Neuronal stem cell (in vitro differentiated cells): Measurements from ENCODE around the gene INAVA.

Experiments
- DNase-seq: peaks from one replicate; pipeline ENCODE4 v3.0.0-alpha.2; 2013; ENCODE audit warnings: low spot score
- H2AFZ ChIP-seq: one replicate; pipeline ENCODE4 v1.6.1; 2013; ENCODE audit warnings: mild to moderate bottlenecking, low read length, inconsistent platforms
- H2AK5ac ChIP-seq: 2 replicates; pipeline ENCODE4 v1.6.1; 2013; ENCODE audit warnings: low read depth, mild to moderate bottlenecking, inconsistent platforms, low read length, moderate library complexity, mixed read lengths
- H2BK120ac ChIP-seq: 2 replicates; pipeline ENCODE4 v1.6.1; 2013; ENCODE audit warnings: low read depth, mild to moderate bottlenecking, inconsistent platforms, low read length, moderate library complexity, mixed read lengths
- H2BK12ac ChIP-seq: one replicate; pipeline ENCODE4 v1.6.1; 2013; ENCODE audit warnings: low read length, inconsistent platforms
- H2BK15ac ChIP-seq: 2 replicates; pipeline ENCODE4 v1.6.1; 2013; ENCODE audit warnings: mild to moderate bottlenecking, low read length, inconsistent platforms, mixed read lengths
- H2BK5ac ChIP-seq: one replicate; pipeline ENCODE4 v1.6.1; 2013; ENCODE audit warnings: inconsistent platforms, mild to moderate bottlenecking, low read length, moderate library complexity
- H3K14ac ChIP-seq: one replicate; pipeline ENCODE4 v1.6.1; 2013; ENCODE audit warnings: low read length, inconsistent platforms
- H3K18ac ChIP-seq: 2 replicates; pipeline ENCODE4 v1.6.1; 2013; ENCODE audit warnings: low read length, inconsistent platforms
- H3K23ac ChIP-seq: 2 replicates; pipeline ENCODE4 v1.6.1; 2013; ENCODE audit warnings: low read depth, mild to moderate bottlenecking, mixed read lengths, low read length, inconsistent platforms; ENCODE audit not compliant: poor library complexity
- H3K27ac ChIP-seq: replicated peaks from 3 replicates; pipeline ENCODE4 v1.5.1; 2013; ENCODE audit warnings: low read length, inconsistent platforms
- H3K27me3 ChIP-seq, 3 experiments: 2 replicates each; pipeline ENCODE4 v1.6.1; 2013; ENCODE audit warnings: low read length in 3 of 3, mild to moderate bottlenecking in 2 of 3, inconsistent platforms in 1 of 3, low read depth in 1 of 3, mixed read lengths in 1 of 3, moderate library complexity in 1 of 3; ENCODE audit not compliant: control insufficient read depth in 3 of 3, insufficient read depth in 3 of 3
- H3K36me3 ChIP-seq, 2 donors: replicated peaks in 1 of 2; 2 replicates each; pipeline ENCODE4 v1.6.1; 2013; ENCODE audit warnings: low read length in 2 of 2; ENCODE audit not compliant: control insufficient read depth in 2 of 2, insufficient read depth in 2 of 2
- H3K4ac ChIP-seq: 2 replicates; pipeline ENCODE4 v1.6.1; 2013; ENCODE audit warnings: inconsistent platforms, mild to moderate bottlenecking, low read length, moderate library complexity
- H3K4me1 ChIP-seq, 2 donors: 1 replicate in 1 of 2; 2 replicates in 1 of 2; pipeline ENCODE4 v1.6.1; 2013; ENCODE audit warnings: low read length in 2 of 2, low read depth in 1 of 2; ENCODE audit not compliant: control insufficient read depth in 2 of 2, insufficient read depth in 1 of 2
- H3K4me2 ChIP-seq: one replicate; pipeline ENCODE4 v1.6.1; 2013; ENCODE audit warnings: mild to moderate bottlenecking, low read length, inconsistent platforms; ENCODE audit not compliant: insufficient read depth, poor library complexity, severe bottlenecking
- H3K4me3 ChIP-seq, 2 donors: 2 replicates each; pipeline ENCODE4 v1.5.1; 2013; ENCODE audit warnings: low read length in 2 of 2, mild to moderate bottlenecking in 2 of 2, inconsistent platforms in 1 of 2, moderate library complexity in 1 of 2
- H3K79me1 ChIP-seq: one replicate; pipeline ENCODE4 v1.6.1; 2013; ENCODE audit warnings: low read depth, mild to moderate bottlenecking, inconsistent platforms, low read length, moderate library complexity
- H3K9ac ChIP-seq: one replicate; pipeline ENCODE4 v1.6.1; 2013; ENCODE audit warnings: mild to moderate bottlenecking, low read depth, low read length, inconsistent platforms; ENCODE audit not compliant: poor library complexity
- H3K9me3 ChIP-seq, 2 donors: replicated peaks in 1 of 2; 2 replicates each; pipeline versions ENCODE3 to v1.6.1; 2013; ENCODE audit warnings: low read length in 2 of 2, mild to moderate bottlenecking in 2 of 2, inconsistent platforms in 1 of 2, low read depth in 1 of 2, mixed read lengths in 1 of 2, moderate library complexity in 1 of 2; ENCODE audit not compliant: control insufficient read depth in 2 of 2, insufficient read depth in 1 of 2
- H4K8ac ChIP-seq: one replicate; pipeline ENCODE4 v1.6.1; 2013; ENCODE audit warnings: low read depth, mild to moderate bottlenecking, inconsistent platforms, low read length, moderate library complexity
- H4K91ac ChIP-seq: one replicate; pipeline ENCODE4 v1.6.1; 2013; ENCODE audit warnings: low read length, low read depth, mild to moderate bottlenecking, inconsistent platforms; ENCODE audit not compliant: poor library complexity
- WGBS, 2 donors: extraction: QIAGEN DNeasy Blood & Tissue Kit; methylation state at CpG; one replicate each; pipeline ENCODE4 v1.1.7; 2013; ENCODE audit warnings: missing lambda C conversion rate in 2 of 2, mixed read lengths in 1 of 2; ENCODE audit not compliant: insufficient read length in 2 of 2, insufficient replicate concordance in 1 of 2; ENCODE audit errors: extremely low coverage in 2 of 2; 5-methylcytosine and 5-hydroxymethylcytosine counted together

The INAVA gene

GRCh38 chr1:200954434-200954833, 59.7 kb downstream of the INAVA start:
- Histone ChIP-seq H3K4me2 (no peak overlapping the region), H4K8ac (no peak overlapping the region), H3K4me3 (no peak overlapping the region), H3K79me1 (no peaks in the 10 kb centered on the region), H3K4me1 (peaks cover 3% of the 10 kb centered on the region in 2 donors), H3K9me3 (no peaks in the 10 kb centered on the region), H3K23ac (no peak overlapping the region), H2BK12ac (no peak overlapping the region), H2BK5ac (no peak overlapping the region), H4K91ac (no peak overlapping the region), H3K36me3 (no peaks in the 10 kb centered on the region), H3K27ac (no peak overlapping the region), H2AFZ (no peak overlapping the region), H2AK5ac (no peak overlapping the region), H3K14ac (no peak overlapping the region), H3K18ac (no peak overlapping the region), H3K27me3 (no peaks in the 10 kb centered on the region), H2BK15ac (no peak overlapping the region), H3K9ac (no peak overlapping the region), H3K4ac (no peak overlapping the region), H2BK120ac (no peak overlapping the region)
- WGBS, 2 donors = no CpG with 5 or more reads among the region's 3 CpGs
- DNase-seq = no peak

GRCh38 chr1:200958597-200958996, 63.9 kb downstream of the INAVA start:
- Histone ChIP-seq H3K27me3 (no peaks in the 10 kb centered on the region), H2AK5ac (no peak overlapping the region), H2BK120ac (no peak overlapping the region), H2BK5ac (no peak overlapping the region), H2BK15ac (no peak overlapping the region), H3K4me1 (peaks cover 9 to 12% of the 10 kb centered on the region in 2 donors), H3K4me3 (no peak overlapping the region), H4K91ac (no peak overlapping the region), H2BK12ac (no peak overlapping the region), H3K9ac (no peak overlapping the region), H3K27ac (no peak overlapping the region), H2AFZ (no peak overlapping the region), H4K8ac (no peak overlapping the region), H3K14ac (no peak overlapping the region), H3K23ac (no peak overlapping the region), H3K79me1 (no peaks in the 10 kb centered on the region), H3K18ac (no peak overlapping the region), H3K4ac (no peak overlapping the region), H3K9me3 (no peaks in the 10 kb centered on the region), H3K4me2 (no peak overlapping the region), H3K36me3 (no peaks in the 10 kb centered on the region)
- no peak for DNase-seq
- no CpG with 5 or more reads among the region's 11 CpGs for WGBS, 2 donors

- Histone ChIP-seq H4K91ac (no peak overlapping the region), H3K9me3 (no peaks in the 10 kb centered on the region), H2BK120ac (no peak overlapping the region), H3K23ac (no peak overlapping the region), H3K14ac (no peak overlapping the region), H3K4me2 (no peak overlapping the region), H3K27me3 (no peaks in the 10 kb centered on the region), H2AFZ (peak overlapping the region; percentile 86), H3K36me3 (no peaks in the 10 kb centered on the region), H3K4me3 (no peak overlapping the region), H2BK15ac (no peak overlapping the region), H3K79me1 (no peaks in the 10 kb centered on the region), H4K8ac (no peak overlapping the region), H3K27ac (peak overlapping the region; percentile 50), H2AK5ac (no peak overlapping the region), H3K9ac (no peak overlapping the region), H3K4me1 (peaks cover 10 to 12% of the 10 kb centered on the region in 2 donors), H3K4ac (no peak overlapping the region), H2BK5ac (no peak overlapping the region), H2BK12ac (no peak overlapping the region), H3K18ac (peak overlapping the region; percentile 68)
- no CpG with 5 or more reads among the region's 15 CpGs for WGBS, 2 donors
- DNase-seq = no peak
Measured at GRCh38 chr1:200959411-200959921, 64.8 kb downstream of the INAVA start.

GRCh38 chr1:200960236-200960947, 65.7 kb downstream of the INAVA start:
- Histone ChIP-seq H3K79me1 (no peaks in the 10 kb centered on the region), H2AK5ac (no peak overlapping the region), H4K8ac (no peak overlapping the region), H2BK120ac (no peak overlapping the region), H3K4me2 (no peak overlapping the region), H2BK5ac (no peak overlapping the region), H2BK15ac (peak overlapping the region; percentile 28), H4K91ac (no peak overlapping the region), H3K9me3 (no peaks in the 10 kb centered on the region), H2BK12ac (no peak overlapping the region), H3K36me3 (no peaks in the 10 kb centered on the region), H2AFZ (peak overlapping the region; percentile 86), H3K4ac (no peak overlapping the region), H3K27ac (no peak overlapping the region), H3K27me3 (no peaks in the 10 kb centered on the region), H3K9ac (no peak overlapping the region), H3K4me3 (no peak overlapping the region), H3K18ac (peak overlapping the region; percentile 8), H3K4me1 (peaks cover 10 to 12% of the 10 kb centered on the region in 2 donors), H3K23ac (peak overlapping the region; percentile 43), H3K14ac (peak overlapping the region; percentile 60)
- DNase-seq = no peak
- WGBS, 2 donors = no CpG with 5 or more reads among the region's 9 CpGs
